IPS DF 4.7 (cell line): Measurements from ENCODE around the gene IFNA14.
"Not testable (repeated sequence)": the region's sequence is repeated elsewhere in the genome, so short reads cannot be mapped to it uniquely, and the experiment has no call there.

Experiments
- DNase-seq: peaks from one replicate; pipeline ENCODE4 v3.0.0-alpha.2; 2013; ENCODE audit warnings: low spot score; ENCODE audit errors: extremely low read depth

Gene IFNA14

DNA sequence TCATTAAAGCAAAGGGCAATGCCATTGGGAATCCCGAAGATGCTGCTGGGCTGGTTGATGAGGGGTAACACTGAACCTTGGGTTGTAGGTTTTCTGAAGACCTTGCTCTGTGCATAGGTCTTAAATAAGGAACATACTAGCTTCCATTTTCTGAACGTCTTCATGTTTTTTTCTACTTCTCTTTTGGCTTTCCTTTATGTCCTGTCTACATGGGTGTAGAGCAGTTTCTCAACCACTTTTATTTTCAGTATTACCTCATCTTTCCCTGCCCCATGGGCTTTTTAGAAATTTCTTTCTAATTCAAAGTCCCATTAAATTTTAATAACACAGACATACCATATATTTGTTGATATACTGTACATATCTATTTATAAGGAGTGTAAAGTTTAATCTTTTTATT is at the start of gene IFNA14:
TSS of gene IFNA14 (minus strand) at position 95 of the 400 bp plus-strand sequence. CDS start at position 25, 70 bp downstream.
- DNase-seq = no peak

DNA sequence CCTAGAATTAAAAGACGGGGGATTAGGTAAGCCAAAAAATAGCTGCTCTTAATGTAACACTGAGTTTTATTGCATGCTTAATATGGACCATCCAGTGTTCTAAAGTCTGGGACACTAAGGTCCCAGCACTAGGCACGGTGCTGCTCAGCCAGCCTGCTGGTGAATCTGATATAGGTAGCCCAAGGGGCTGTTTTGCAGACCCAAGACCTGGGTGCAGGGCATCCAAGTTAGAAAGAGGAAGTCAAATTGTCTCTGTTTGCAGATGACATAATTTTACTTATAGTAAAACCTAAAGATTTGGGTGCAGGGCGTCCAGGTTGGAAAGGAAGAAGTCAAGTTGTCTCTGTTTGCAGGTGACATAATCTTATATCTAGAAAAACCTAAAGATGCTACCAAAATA is 47.5 kb upstream of the IFNA14 start:
- DNase-seq = no peak

DNA sequence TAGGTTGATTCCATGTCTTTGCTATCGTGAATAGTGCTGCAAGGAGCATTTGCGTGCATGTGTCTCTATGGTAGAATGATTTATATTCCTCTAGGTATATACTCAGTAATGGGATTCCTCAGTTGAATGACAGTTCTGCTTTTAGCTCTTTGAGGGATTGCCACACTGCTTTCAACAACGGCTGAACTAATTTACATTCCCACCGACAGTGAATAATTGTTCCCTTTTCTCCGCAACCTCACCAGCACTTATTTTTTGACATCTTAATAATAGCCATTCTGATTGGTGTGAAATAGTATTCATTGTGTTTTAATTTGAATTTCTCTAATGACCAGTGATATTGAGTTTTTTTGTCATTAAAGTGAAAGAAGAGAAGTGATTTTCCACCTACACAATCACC is 46.9 kb upstream of the IFNA14 start:
- no peak for DNase-seq

DNA sequence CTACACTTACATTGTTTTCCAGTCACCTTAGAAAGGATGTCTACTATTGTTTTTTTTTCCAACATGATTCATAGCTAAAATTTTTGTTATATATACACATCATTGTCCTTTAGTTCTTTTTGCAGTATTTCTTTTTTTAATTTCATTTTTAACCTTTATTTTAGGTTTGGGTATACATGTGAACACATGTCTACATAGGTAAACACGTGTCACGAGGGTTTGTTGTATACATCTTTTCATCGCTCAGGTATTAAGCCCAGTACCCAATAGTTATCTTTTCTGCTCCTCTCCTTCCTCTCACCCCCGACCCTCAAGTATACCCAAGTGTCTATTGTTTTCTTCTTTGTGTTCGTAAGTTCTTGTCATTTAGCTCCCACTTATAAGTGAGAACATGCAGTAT is 46.3 kb upstream of the IFNA14 start:
- no peak for DNase-seq

DNA sequence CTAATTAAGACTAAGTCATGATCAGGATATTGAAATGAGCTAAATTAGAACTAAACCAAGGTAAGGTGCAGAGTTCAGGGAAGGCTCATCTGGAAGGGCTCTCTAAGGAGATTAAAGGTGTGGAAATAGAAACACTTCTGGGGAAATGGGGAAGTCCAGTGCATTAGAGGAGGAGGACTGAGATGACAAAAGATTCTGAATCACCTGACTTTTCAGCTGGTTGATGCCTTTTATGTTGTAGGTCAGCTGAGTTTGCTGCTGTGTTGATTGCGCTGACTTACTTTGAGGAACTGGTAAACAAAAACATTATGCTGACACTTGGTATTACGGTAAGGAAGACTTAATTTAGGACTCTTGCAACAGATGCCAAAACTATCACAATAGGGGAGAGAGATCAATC is 41.5 kb upstream of the IFNA14 start:
- no peak for DNase-seq

DNA sequence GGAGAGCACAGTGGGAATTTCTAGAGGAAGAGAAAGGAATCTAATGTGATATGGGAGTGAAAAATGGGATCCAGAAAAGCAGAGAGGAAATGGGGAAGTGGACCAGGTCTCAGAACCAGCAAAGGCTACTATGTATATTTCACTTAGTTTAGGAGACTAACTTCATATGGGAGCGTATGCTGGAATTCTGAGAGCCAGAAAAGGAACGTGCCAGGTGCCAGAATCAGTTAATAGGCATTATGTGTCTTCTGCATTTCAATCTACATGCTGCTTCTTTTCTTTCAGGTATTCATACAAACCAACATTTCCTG is 28.5 kb upstream of the IFNA14 start:
- no peak for DNase-seq

DNA sequence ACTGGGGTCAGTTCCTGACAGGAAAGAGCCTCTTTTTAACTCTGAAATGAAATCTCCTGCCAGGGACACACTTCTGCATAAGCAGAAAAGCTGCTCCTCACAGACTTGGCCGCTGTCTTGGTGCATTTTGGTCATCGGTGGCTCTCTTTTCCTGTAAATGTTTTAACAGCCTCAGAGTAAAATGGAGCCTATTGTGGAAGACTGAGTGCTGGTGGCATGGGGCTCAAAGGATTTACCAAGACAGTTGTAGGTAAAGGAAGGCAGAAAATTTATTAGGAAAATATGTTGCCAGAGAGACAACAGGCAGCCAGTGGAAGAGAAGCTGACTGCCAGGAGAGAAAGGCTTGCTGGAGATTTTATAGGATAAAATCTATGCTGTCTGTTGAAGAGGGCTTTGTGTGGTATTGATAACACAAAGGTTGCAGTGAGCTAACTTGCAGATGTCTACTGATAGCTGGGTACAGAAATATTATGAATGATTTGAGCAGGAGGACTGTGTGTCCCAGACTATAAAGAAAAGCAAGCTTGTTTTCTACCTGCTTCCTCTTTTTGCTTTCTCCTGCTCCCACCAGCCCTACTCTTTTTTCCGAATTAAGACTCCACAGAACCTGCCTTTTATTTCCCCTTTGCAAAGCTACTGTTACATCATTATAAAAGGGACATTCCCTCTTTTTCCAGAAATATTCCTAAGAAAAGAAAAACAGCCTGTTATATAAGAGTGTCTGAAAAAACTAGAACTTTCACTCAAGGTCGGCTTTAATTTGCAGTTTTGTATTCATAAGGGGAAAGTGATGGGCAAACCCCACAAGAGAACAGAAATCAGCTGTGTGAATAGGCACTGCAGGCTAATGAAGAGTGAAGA is 27.9 kb upstream of the IFNA14 start:
- no peak for DNase-seq

DNA sequence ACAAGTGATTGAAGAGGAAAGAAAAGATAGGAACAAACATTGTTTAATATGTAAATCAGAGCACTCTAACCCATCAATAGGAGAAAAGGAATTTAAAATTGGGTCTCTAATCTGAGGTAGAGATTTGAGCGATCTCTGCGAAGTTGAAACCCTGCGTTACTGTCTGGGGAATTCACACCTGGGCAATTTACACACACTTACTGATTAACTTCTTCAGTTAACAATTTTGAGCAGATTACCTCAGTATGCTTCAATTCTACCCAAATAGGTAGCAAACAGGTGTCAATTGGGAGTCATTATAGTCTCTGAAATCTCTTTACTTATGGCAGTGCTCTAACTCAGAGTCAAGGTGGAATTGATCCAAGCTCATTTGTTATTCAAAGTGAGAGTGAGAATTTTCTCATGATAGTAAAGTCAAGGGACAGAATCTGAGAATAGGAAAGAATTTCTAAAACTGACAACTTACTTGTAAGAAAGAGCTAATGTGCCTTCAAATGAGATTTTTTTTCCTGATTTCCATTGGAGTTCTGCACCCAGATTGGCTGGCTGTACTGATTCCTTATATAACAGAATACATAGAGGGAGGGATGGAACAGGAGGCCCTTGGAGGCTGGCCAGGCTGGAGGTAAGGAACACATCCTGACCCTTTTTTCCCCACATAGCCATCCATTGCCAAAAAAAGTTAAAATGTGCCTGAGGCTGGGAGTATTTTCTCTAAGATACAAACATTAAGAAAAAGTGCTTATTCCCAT is 27.1 kb upstream of the IFNA14 start:
- DNase-seq = no peak

DNA sequence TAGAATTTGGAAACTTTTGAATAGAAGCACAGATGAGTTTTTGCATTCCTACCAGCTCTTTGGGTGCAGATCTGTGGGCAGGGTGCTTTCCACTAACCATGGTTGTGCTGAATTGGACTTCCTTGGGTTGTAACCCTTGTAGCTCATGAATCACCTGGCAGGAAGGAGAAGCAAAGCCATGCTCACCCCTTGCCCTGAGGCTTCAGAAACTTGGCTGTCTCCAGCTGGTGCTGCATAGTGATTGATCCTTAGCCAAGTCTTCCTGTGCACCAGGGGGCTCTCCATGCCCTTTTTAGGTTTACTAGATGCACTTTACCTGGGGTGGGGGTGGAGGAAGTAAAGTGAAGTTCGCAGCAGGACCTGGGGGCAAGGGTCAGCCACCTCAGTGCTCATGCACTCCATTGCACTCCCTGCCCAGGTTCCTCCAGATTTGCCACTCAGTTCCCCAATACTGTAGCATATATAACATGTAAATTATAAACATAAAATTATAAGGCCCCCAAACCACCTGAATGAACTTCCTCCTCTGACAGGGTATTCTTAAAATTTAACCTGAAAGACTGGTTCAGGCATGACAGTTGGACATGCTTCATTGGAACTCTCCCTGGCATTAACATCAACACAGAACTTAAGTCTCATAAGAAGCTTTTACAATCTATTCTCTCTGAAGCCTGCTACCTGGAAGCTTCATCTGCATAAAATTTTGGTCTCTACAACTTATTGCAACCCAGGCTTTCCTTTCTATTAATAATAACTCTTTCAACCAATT is 25.8 kb upstream of the IFNA14 start:
- no peak for DNase-seq

DNA sequence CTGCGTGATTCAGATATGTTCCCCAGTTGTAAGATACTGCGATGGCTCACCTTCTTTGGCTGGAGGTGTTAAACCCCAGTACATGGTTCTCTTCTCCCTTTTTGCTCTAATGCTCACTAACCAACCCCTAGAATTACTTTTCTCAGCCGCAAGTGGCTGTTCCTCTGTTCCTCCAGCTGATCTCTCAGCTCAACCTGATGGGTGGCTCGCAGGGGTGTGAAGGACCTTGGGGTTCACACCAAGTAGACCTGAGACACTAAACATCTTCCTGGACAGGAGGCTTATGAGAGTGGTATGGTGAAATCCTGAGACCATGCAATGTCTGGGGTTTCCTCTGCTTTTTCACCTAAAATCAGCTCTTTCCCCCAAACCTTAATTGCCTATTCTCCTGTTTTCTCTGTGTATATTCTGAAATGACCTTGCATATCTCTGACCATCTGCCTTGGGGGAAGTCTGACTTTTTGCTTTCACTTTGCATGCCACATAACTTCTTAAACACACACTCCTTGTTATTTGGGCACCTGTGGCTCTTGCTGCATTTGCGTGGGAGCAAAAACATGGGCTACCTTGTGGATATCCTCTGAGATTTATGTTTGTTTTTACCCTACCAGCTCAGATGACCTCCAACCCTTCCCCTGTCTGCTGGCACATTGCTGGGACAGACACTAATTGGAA is 15.9 kb upstream of the IFNA14 start:
- no peak for DNase-seq

DNA sequence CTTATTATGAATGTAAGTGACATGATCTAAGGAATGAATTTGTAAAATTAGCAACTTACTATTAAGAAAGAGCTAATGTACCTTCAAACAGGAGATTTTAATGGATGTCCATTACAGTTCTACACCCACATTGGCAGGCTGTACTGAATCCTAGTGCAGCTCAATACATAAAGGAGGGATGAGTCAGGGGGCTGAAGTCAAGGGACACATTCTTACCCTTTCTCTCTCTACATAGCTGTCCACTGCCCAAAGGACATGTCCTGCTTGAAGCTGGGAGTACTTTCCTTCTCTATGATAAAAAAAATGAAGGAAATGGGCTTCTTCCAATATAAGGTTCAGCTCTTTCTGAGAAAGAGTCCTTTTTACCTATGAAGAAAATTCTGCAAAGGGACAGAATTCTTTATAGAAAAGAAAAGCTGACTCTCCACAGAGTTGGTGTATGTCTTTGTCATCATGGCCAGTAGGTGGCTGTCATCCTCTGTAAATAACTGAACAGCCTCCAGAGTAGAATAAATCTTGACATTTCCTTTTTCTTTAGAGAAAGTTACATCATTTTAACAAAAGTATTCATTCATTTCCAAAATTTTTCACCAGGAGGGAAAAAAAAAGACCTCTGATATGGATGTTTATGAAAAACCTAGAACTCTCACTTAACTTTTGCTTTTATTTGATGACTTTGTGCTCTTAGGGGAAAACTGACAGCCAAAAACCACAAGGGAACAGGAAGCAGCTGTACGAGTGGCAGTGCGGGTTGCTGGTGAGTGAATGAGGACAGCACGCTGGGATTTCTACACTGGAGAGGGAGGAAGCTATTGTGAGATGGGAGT is 13.1 kb upstream of the IFNA14 start:
- DNase-seq = no peak

DNA sequence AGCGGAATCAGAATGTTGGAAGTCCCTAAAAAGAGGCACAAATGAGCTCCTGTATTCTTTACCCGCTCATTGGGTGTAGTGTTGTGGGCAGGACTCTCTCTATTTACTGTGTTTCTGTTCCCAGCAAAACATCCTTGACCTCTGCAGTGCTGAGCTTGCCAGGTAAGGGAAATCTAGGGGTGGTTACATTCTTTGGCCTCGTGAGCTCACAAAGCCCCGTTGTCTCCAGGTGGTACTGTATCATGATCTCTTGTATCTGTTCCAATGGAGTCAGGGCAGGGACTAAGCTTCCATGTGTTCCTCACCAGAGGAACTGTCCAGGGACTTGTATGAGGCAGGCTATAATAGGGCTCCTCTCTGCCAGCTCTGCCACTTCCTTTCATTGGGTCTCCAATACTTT is 11.8 kb upstream of the IFNA14 start:
- DNase-seq = no peak

DNA sequence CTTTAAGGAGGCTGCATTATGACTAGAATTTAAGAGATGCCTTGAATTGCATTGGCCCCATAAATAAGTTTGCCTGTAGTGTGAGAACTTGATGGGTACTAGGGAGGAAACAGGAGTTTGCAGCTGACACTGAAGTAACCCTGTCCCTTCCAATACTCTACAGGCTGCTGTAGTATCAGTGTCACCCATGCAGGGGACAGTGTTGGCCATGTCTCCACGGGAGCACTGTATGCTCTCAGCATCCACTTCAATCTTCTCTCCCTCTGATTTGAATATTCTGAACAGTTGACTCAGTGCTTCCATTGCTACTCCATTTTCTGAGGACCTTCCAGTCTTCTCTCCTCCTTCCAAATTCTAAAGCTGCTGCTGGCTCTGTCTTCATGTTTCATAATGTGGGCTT is 11.4 kb upstream of the IFNA14 start:
- DNase-seq = no peak

DNA sequence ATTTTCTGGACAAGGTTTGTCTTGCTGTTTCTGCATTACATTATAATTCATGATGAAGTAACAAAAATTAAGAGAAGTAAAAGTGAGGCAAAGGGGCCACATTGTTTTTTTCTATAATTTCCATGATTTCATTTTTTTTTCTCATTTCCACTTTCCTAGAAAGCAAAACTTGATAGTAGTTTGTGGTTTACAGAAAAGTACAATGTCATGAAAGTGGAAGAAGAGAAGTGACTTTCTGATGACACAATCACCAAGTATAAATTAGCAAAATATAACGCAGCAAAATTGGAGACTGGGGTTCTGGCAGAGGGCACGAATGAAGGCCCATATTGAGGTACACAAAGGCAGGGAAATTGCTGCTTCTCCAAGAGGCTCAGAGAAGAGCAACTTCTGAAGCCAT is 5.0 kb upstream of the IFNA14 start:
- no peak for DNase-seq

DNA sequence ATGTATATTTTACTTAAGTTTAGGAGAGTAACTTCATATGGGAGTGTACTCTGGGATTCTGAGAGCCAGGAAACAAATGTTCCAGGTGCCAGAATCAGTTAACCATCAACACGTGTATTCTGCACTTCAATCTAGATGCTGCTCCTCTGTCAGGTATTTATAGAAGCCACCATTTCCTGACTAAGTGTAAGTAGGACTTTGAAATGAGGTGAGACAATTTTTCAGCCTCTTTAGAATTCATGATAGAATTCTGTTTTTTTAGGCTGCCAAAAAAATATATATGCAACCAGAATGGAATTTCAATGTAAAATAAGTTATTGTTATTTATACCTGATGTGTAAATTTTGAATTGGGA is 3.5 kb downstream of the IFNA14 start:
- not testable (repeated sequence) for DNase-seq

DNA sequence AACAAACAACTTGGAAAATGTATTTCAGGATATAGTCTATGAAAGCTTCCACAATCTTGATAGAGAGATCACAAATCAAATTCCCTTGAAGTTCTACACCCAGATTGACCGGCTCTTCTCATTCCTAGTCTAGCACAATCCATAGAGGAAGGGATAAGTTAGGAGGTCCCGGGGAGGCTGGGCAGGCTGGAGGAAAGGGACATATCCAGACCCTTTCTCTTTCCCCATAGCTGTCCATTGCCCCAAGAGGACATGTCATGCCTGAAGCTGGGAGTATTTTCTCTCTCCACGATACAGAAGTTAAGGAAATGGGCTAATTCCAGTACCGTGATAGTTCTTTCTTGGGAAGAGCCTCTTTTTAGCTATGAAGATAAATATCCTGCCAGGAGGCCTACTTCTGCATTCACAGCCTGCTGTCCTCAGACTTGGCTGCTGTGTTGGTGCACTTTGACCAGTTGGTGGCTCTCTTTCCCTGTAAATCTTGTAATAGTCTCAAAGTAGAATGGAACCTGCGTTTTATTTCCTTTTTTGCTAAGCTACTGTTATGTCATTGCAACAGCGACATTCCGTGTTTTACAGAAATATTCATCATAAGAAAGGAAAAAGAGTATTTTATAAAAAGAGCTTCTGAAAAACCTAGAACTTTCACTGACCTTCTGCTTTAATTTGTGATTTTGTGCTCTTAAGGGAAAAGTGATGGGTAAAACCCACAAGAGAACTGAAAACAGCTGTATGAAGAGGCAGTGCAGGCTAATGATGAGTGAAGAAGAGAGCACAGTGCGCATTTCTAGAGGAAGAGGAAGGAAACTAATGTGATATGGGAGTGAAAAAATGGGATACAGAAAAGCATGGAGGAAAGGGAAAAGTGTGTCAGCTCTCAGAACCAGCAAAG is 4.1 kb downstream of the IFNA14 start:
- DNase-seq = not testable (repeated sequence)

DNA sequence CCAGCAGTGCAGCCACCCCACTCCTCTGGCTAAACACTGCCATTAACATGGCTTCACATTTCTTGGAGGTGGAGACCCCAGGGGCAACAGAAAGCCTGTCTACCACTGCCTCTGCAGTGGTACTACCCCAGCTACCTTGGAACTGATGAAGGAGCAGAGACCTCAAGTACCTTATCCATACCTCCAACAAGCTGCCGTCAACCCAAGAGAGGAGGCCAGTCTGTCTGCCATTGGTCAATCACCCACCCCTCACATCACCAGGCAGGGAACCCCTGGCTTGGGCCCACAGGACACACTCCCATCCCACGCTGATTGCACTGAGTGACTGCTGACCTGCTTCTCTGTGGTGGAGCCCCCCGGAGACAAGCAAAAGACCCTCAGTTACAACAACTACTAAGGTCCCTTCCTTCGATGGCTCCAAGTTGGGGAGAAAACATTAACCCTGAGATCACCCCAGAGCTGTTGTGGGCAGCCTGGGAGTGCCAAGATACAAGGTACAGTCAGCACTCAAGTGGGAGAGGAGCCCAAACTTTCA is 5.6 kb downstream of the IFNA14 start:
- DNase-seq = no peak

DNA sequence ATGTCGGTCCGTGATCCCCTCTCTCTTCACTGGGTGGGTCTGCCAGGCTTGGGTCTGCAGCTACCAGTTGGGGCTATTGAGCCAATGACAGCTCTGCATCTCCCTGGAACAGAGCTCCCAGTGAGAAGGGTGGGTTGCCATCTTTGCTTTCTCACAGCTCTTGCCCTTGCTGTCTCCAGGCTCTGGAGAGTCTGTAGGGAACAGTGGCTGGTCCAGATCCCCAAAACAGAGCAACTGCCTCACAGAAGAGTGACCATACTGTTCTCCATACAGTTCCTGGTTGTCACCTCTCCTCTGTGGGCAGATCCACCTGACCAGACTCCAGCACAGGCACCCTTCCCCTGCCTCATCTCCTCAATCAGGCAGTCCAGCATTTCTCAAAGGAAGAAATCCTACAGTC is 6.5 kb downstream of the IFNA14 start:
- no peak for DNase-seq

DNA sequence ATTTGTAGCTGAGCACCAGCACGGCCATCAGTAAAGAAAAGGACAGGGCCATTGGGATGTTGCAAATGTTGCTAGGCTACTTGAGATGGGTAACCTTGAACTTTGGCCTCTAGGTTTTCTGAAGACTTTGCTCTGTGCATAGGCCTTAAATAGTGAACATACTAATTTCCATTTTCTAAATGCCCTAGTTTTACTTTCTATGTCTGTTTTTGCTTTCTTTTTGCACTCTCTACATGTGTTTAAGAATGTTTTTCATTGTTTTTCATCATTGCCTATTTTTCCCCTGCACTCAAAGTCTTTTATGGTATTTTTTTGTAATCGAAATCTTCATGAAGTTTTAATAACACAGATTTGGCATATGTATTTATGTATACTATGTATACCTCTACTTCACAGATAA is 11.7 kb downstream of the IFNA14 start, which contains the start of gene IFNA17:
TSS of gene IFNA17 (minus strand) at position 101 of the 400 bp plus-strand sequence. CDS start at position 52, 49 bp downstream.
- no peak for DNase-seq
